ENCODE results near the gene CAMSAP2. TPM values are rescaled to one million over a fixed set of nuclear protein-coding genes. Genes with fewer than 3 reads are reported as not detected.

CAMSAP2 gene
- total RNA-seq, 4 donors from 2014 or later: 37.8 to 47.4 (median 46.0) TPM

DNA sequence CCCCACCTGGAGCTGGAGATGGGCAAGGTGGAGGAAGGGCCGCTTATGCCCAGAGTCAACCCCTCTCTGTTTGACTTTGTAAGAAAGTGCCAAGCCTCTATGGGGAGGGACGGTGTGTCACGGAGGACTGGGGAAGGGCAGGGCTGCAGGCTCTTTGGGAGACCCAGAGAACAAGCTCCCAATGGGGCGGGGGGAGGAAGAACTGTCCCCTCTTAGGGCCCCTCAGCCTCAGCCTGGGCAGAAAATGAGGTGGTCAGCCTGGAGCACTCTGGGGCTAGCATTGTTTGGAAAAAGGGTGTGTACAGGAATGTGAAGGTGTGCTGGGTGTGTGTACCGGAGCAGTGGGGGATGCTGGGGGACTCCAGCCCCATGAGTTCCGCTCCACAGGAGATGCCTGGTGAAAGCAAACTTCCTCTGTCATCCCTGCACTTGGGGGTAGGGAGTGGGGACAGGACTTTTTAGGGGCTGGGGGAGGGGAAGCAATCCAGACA is 154.8 kb downstream of the CAMSAP2 start:
- Histone ChIP-seq H3K27me3 (peaks cover 51% of the 10 kb centered on the region), H3K4me3 (no peak overlapping the region), H3K4me1 (peaks cover 0 to 17% (median 10%) of the 10 kb centered on the region in 3 donors), H3K36me3 (no peaks in the 10 kb centered on the region), H3K27ac (no peak overlapping the region), H3K9me3 (no peaks in the 10 kb centered on the region)
- no peak for ATAC-seq
- no peak for TF ChIP-seq EP300 (IDR thresholded peaks at IDR 0.05)
- TF ChIP-seq, protein P1, sequence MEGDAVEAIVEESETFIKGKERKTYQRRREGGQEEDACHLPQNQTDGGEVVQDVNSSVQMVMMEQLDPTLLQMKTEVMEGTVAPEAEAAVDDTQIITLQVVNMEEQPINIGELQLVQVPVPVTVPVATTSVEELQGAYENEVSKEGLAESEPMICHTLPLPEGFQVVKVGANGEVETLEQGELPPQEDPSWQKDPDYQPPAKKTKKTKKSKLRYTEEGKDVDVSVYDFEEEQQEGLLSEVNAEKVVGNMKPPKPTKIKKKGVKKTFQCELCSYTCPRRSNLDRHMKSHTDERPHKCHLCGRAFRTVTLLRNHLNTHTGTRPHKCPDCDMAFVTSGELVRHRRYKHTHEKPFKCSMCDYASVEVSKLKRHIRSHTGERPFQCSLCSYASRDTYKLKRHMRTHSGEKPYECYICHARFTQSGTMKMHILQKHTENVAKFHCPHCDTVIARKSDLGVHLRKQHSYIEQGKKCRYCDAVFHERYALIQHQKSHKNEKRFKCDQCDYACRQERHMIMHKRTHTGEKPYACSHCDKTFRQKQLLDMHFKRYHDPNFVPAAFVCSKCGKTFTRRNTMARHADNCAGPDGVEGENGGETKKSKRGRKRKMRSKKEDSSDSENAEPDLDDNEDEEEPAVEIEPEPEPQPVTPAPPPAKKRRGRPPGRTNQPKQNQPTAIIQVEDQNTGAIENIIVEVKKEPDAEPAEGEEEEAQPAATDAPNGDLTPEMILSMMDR (IDR thresholded peaks at IDR 0.05): no peak
- no peak for TF ChIP-seq POLR2AphosphoS5 (IDR thresholded peaks at IDR 0.05)
- TF ChIP-seq POLR2A (IDR thresholded peaks at IDR 0.05): no peak
- WGBS, 2 donors (ENCODE audit: low coverage in 1 of 2): 94% methylated on average over 3 of the region's 6 CpGs; no CpG with 5 or more reads in 1 of the 2 donors

- no CpG with 5 or more reads among the region's 15 CpGs for WGBS, 2 donors (ENCODE audit: low coverage in 1 of 2)
- H3K4me3 ChIP-seq: no peak within 1 kb of the TSS
- no peak within 1 kb of the TSS for H3K27ac ChIP-seq
- no peaks in the 10 kb centered on the region for H3K36me3 ChIP-seq
- ATAC-seq: no peak
- no peaks in the 10 kb centered on the region for H3K9me3 ChIP-seq
- H3K4me1 ChIP-seq: peaks cover 0 to 17% (median 10%) of the 10 kb centered on the region in 3 donors
- H3K27me3 ChIP-seq: peaks cover 38% of the 10 kb centered on the region
- TF ChIP-seq, protein P1 (IDR thresholded peaks at IDR 0.05): no peak
- TF ChIP-seq EP300 (IDR thresholded peaks at IDR 0.05) (no peak), POLR2AphosphoS5 (IDR thresholded peaks at IDR 0.05) (no peak), POLR2A (IDR thresholded peaks at IDR 0.05) (no peak)
These were observed 156.2 kb downstream of the CAMSAP2 start, which contains the start of gene INAVA for GRCh38 chr1:200894712-200895442. Gene INAVA, plus strand, starts transcription at chr1:200894900. Its CDS starts 3,501 bp downstream, at chr1:200898401.

DNA sequence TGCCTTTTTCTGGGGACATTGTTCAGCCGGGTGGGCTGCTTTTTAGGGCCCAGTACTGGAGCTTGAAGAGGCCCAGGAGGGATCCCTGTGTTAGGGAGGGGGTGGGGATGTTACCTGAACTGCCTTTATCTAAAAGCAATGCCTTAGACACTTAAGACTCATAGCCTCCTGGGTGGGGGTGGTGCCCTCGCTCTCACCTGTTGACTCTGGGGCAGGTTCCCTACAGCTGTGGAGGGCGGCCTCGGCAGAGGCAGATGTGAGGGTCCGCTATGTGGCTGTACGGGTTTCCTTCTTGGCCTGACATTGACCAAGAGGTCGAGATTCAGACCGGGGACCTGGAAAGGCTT is 156.7 kb downstream of the CAMSAP2 start:
- 78% methylated on average over 6 of the region's 8 CpGs; no CpG with 5 or more reads in 1 of the 2 donors for WGBS, 2 donors (ENCODE audit: low coverage in 1 of 2)
- no peak for ATAC-seq
- Histone ChIP-seq H3K4me3 (no peak overlapping the region), H3K27ac (no peak overlapping the region), H3K36me3 (no peaks in the 10 kb centered on the region), H3K9me3 (no peaks in the 10 kb centered on the region), H3K4me1 (peaks cover 0 to 17% (median 10%) of the 10 kb centered on the region in 3 donors), H3K27me3 (peaks cover 33% of the 10 kb centered on the region)
- TF ChIP-seq POLR2AphosphoS5 (IDR thresholded peaks at IDR 0.05) (no peak), EP300 (IDR thresholded peaks at IDR 0.05) (no peak), POLR2A (IDR thresholded peaks at IDR 0.05) (no peak)
- TF ChIP-seq, protein P1 (IDR thresholded peaks at IDR 0.05): no peak

DNA sequence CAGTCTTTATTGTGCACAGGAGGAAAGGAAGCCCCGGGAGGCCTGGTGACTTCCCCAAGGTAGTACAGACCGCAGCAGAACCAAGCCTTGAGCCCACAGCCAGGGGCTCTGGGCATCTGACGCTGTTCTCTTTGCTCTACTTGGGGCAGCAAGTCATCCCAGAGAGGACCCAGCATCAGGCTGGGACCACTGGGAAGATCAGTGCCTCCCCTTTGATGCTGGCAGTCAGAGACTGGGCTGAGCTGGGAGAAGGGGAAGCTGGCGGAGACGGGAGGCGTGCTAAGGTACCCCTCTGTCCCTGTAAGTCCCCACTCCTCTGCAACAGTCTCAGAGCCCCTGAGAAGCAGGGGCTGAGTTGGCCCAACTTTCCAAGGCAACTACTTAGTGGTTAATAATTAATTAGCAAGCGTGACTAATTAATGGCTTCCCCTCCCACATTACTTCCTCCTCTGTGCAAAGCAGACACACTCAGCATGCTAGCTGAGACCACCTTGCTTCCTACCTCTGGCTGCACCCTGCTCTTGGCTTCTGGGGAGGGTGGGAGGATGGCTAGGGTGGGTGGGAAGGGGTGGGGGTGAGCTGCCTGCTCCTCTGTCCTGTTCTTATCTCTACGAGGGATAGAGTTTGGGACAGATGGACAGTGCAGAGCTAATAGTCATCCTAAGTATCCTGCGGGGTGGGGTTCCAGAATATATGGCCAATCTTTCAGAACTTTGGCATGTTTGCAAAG is 157.3 kb downstream of the CAMSAP2 start:
- peaks cover 27% of the 10 kb centered on the region for H3K27me3 ChIP-seq
- H3K36me3 ChIP-seq: no peaks in the 10 kb centered on the region
- H3K27ac ChIP-seq: no peak overlapping the region
- ATAC-seq: no peak
- WGBS, 2 donors (ENCODE audit: low coverage in 1 of 2): 84 to 86% methylated on average over 1 to 4 of the region's 9 CpGs
- no peak for TF ChIP-seq EP300 (IDR thresholded peaks at IDR 0.05)
- TF ChIP-seq, protein P1 (IDR thresholded peaks at IDR 0.05): no peak
- no peak for TF ChIP-seq POLR2A (IDR thresholded peaks at IDR 0.05)
- no peak for TF ChIP-seq POLR2AphosphoS5 (IDR thresholded peaks at IDR 0.05)
- peaks cover 0 to 13% (median 8%) of the 10 kb centered on the region in 3 donors for H3K4me1 ChIP-seq
- H3K9me3 ChIP-seq: no peaks in the 10 kb centered on the region
- H3K4me3 ChIP-seq: no peak overlapping the region
